Measurements from ENCODE around the gene BAZ2B.

Gene BAZ2B

GRCh38 chr2:159614534-159615366 lies 1.6 kb downstream of the BAZ2B start:
- no peak for DNase-seq

DNA sequence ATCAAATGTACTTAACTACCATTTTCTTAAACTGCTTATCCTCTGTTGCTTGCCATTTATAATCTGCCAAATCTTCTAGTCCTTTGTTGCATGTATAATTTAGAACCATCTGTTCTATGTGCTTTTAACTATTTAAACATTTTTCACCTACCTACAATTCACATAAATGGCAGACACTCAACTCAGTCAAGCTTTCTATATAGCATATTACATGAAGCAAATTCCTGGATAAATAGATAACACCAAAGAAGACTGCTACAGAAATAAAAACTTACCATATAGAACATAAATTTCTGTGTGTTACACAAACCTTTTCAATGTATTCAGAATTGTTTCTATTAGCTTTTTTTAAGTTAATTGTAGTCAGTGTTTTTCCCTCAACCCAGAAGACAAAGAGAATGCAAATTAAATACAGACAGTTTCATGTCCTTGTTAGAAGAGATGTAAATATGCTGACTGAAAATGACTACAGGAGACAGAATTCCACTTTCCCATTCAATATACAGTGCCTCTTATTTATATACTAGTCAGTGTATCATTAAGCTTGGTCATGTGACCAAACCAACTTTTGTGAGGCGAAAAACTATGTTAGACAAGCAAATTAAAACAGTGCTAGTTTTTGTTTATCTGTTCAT lies 2.6 kb downstream of the BAZ2B start:
- DNase-seq, result no peak

GRCh38 chr2:159613091-159613490 lies 3.3 kb downstream of the BAZ2B start:
- DNase-seq, result no peak

GRCh38 chr2:159612255-159612901 lies 4.0 kb downstream of the BAZ2B start:
- no peak for DNase-seq

DNA sequence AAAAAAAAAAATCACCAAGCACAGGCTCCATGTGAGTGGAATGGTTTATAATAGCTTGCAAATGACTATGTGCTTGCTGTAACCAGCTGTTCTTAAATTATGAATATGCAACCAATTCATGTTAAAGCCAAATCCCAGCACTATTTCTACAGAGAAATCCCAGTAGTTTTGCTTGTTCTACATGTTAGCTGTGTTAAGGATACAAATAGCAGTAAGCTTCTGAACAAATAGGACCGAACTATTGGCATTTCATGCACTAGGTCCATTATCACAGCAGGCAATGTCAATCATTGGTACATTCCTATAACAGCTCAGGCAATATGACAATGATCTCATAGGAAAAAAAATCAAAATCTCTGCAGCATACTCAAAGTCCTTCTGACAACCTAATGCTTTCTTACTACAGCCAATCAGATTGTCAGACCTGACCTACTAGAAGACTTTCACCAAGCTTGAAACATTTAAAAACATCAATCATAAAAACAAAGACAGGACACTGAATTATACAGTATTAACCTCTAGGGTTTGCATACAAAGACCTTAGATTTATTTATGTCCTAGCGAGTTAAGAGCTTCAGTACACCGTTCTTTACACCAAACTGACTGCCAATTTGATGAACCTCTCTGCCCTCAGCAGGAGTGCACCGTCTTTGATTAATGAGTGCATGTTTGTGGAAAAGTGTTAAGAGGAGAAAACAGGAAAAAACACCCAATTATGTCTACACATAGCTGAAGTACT lies 6.4 kb downstream of the BAZ2B start:
- DNase-seq, result no peak

GRCh38 chr2:159608723-159609308 lies 7.5 kb downstream of the BAZ2B start:
- no peak for DNase-seq

GRCh38 chr2:159608108-159608507 lies 8.2 kb downstream of the BAZ2B start:
- no peak for DNase-seq

- no peak for DNase-seq
These were observed 10.1 kb downstream of the BAZ2B start for GRCh38 chr2:159606287-159606686.

DNA sequence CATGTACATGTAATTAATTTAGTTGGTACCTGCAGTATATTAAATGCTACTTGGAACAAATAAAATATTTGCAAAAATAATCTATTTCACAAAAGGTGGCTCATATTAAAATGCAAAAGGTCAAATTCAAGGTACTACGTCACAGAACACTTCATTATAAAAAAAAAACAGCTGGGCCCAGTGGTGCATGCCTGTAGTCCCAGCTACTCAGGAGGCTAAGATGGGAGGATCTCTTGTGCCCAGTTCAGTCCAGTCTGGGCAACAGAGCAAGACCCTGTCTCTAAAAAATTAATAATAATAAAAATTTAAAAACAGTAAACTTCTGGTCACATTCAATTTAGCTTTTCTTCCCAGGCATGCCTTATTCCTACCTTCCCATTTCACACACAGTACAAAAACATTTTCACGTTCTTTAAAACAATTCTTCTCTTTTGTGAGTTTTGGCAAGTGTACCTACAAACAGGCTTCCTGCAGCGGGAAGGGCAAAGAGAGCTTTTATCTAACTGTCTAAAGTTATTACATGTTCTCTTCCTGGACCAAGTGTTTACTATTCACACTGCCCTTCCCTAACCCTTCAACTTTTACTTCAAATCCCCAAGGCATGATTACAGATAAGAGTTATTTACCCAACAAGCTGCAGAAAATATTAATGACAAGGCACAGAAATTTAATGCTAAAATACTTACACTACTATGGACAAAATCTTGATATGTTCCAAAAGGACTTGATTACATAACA lies 10.7 kb downstream of the BAZ2B start:
- DNase-seq, result no peak

DNA sequence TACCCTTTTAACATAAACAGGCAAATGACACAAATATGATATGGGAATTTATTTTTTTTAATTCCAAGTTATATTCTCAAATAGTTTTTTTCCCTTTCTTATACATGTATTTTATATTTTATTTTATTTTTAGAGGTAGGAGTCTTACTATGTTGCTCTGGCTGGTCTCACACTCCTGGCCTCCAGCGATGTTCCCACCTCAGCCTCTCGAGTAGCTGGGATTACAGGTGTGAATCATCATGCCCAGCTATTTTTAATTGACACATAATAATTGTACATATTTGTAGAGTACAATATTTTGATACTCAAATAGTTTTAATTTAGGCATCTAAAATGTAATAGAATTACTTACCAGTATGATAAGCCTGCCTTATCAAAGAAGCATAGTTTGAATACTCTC lies 12.2 kb downstream of the BAZ2B start:
- no peak for DNase-seq

DNA sequence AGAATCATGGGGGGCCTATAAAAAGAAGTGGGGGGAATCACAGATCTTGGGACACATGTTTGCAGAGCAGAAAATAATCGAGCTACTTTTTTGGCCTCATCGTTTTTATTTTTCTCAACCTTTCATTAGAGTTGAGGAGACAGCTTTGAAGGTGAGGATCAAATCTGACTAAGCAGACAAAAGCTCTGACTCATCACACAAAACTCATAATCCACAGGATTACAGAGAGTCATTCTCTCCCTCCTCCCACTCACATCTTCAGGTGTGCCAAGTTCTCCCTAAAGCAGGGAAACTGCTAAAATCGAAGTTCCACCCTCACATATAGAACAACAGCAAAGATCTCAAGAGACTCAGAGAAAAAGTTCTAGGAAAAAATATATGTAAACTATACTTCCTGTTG lies 15.6 kb downstream of the BAZ2B start:
- DNase-seq, result no peak

DNA sequence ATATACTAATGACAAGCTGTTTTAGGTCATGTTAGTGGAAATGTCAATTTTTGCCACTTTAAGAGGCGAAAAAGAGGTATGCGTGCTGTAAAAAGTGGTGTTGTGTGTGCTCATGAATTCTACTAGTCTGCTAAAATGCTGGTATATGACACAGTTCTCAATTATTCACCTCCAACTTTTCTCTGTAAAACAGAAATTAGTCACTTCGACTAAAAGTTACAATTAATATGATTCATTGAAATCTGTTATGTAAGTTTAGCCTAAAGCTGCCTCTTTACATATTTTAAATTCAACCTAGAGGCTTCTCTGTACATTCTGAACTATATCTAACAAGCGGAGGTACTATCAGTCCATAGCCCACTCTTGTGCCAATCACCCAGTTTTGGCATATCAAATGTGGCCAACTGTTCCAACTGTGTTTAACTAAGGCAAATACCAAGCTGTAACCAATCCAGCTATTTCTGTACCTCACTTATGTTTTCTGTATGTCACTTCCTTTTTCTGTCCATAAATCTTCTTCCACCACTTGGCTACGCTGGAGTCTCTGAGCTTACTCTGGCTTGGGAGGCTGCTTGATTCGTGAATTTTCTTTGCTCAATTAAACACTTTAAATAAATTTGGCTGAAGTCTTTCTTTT lies 20.8 kb downstream of the BAZ2B start:
- no peak for DNase-seq

DNA sequence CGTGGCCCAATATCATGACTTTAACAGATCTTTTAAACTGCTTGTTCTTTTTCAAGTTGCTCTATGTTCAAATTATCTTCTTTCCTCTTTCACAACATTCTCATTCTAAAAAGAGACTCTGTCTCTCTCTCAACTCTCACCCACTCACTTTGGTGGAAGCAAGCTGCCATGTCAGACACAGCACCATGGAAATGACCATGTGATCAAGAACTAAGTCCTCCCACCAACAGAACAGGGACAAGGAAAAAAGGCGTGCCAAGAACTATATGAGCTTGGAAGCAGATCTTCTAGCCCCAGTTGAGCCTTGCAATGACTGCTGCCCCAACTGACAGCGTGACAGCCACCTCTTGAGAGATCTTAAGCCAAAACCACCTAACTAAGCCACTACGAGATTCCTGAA lies 23.9 kb downstream of the BAZ2B start:
- no peak for DNase-seq

DNA sequence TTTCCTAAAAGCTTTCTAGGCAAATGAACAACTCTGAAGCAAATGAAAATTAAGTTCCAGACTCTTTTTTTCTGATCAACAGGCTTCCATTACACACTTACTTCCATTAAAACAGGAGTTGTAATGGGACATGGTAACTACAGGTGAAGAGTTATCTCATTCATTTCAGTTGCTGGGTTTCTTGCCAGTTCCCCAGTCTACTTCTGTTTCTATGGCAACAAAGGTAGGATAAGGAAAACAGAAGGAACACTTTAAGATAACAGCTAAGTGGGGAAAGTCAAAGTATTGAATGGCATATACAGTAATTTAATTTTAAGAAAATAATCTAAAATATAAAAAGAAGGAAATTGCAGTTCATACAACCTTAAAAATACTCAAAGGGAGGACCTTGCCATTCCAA lies 25.1 kb downstream of the BAZ2B start:
- DNase-seq, result no peak

GRCh38 chr2:159589286-159589685 lies 27.1 kb downstream of the BAZ2B start:
- DNase-seq, result no peak

DNA sequence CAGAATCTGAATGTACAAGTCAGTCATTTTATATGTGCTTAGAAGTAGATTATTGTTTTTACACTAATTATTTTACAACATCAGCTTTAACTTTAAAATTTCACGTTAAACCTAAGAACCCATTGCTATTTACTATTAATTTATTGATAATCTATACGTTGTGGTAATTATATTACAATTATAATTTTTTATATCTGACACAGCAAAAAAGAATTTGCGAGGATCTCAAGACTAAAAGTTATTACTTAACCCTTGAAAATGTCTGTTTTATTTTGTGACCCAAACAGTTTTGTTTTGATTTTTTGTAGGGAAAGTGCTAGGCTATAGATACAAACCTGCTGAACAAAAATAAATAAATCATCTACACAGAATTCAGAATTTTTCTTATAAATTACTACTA lies 30.3 kb downstream of the BAZ2B start:
- DNase-seq, result no peak

GRCh38 chr2:159585622-159586021 lies 30.7 kb downstream of the BAZ2B start:
- no peak for DNase-seq

DNA sequence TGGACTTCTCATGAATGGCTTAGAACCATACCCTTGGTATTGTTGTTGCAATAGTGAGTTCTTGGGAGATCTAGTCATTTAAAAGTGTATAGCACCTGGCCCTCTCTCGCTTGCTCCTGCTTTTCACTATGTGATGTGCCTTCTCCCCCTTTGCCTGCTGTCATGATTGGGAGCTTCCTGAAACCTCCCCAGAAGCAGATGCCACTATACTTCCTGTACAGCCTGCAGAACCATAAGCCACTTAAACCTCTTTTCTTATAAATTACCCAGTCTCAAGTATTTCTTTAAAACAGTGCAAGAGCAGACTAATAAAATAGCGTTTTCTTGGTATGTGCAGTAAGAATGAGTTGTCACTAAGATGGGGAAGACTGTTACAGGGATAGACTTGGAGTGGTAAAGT lies 31.6 kb downstream of the BAZ2B start:
- DNase-seq, result no peak

DNA sequence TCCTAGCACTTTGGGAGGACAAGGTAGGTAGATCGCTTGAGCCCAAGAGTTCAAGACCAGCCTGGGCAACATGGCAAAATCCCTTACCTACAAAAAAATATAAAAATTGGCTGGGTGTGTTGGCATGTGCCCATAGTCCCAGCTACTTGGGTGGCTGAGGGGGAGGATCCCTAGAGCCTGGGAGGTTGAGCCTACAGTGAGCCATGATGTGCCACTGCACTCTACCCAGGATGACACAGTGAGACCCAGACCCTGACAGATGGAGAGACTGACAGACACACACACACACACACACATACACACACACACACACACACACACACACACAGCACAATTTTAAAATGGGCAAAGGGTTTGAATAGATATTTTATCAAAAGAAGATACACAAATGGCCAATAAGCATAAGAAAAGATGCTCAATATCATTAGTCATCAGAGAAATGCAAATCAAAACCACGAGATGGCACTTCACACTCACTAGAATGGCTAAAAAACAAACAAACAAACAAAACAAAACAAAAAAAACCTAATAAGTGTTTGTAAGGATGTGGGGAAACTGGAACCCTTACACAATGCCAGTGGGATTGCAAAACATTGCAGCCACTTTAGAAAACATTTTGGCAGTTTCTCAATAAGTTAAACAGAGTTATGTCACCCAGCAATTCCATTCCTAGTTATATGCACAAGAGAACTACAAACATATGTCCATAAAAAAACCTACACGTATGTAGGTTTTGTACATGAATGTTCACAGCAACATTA lies 42.3 kb downstream of the BAZ2B start:
- DNase-seq, result no peak

DNA sequence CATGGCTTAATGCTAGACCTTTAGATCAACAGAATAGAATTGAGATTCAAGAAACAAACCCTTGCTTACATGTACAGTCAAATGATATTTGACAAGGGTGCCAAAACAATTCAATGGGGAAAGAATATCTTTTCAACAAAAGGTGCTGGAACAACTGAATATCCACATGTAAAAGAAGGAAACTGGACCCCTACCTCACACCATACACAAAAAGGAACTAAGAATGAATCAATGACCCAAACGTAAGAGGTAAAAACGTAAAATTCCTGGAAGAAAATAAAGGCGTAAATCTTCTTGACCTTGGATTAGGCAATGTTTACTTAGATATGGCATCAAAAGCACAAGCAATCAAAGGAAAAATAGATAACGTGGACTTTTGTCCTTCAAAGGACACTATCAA lies 43.1 kb downstream of the BAZ2B start:
- no peak for DNase-seq

- no peak for DNase-seq
These were observed 43.9 kb downstream of the BAZ2B start for GRCh38 chr2:159572459-159572858.
